ENCODE results near the gene TBCD. TPM values are rescaled to one million over a fixed set of nuclear protein-coding genes. Genes with fewer than 3 reads are reported as not detected.

TBCD gene
- total RNA-seq, 1 experiment from 2014 or later = 13.6 TPM

DNA sequence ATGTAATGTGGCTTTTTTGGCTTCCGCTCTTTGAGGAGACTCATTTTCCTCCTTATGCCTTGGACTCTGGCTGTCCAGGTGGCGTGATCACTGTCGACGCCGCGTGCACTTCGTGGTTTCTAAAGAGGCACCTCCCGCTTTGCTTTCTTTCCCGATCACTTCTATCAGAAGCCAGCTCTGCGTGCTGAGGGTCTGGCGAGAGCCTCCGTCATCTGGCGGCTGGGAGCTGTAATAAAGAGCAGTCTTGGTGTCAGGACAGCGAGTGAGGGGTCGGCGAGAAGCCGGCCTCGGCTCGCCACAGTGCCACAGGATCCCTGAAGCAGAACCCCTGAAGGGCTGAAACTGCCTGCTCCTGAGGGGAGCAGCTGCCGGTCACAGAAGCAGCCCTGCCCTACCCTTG, 80.5 kb downstream of the TBCD start:
- in situ Hi-C loops (cut with HindIII; ENCODE audit: low pct_unique_long_range_greater_than_20kb, low sequenced_read_pairs) = no loop called here
- DNase-seq (ENCODE audit: low read depth, low spot score) = no peak

GRCh38 chr17:82832881-82833475, 81.1 kb downstream of the TBCD start:
- DNase-seq (ENCODE audit: low read depth, low spot score) = no peak
- in situ Hi-C loops (cut with HindIII; ENCODE audit: low pct_unique_long_range_greater_than_20kb, low sequenced_read_pairs) = no loop called here

GRCh38 chr17:82835122-82835521, 83.3 kb downstream of the TBCD start:
- DNase-seq (ENCODE audit: low read depth, low spot score) = no peak
- in situ Hi-C loops (cut with HindIII; ENCODE audit: low pct_unique_long_range_greater_than_20kb, low sequenced_read_pairs) = no loop called here

DNA sequence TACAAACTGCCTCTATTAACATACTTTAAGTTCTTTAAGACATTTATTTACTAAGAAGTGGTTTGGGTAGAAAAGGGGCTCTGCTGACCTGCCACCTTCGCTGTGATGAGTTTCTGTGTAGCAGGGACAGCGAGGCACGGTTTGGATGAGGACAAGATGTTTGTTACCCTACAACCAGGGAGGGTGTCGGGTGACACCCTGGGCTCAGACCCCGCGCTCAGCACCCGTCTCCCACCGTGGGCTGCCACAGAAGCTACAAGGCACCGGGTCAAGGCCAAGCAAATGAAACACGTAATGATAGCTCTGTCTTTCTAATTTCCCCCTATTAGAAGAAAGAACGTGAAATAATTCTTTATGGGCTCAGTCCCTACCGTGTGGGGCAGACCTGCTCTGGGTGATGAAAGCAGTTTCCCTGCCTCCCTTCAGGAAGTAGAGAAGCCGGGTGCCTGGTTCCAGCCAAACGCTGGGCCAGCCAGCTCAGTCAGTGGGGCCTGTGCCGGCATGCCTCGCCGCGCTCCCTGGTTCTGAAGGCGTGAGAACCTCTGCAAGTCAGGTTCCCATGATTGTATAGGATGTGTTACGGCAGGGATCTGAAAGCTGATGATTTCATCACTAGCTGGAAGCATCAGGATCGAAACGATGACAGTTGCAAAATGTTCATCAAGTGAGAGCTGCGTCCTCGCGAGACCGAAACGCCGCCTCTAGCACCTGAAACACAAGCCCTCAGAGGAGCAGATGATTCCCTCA, 84.1 kb downstream of the TBCD start:
- in situ Hi-C loops (cut with HindIII; ENCODE audit: low pct_unique_long_range_greater_than_20kb, low sequenced_read_pairs) = no loop called here
- no peak for DNase-seq (ENCODE audit: low read depth, low spot score)

GRCh38 chr17:82836823-82837357, 85.0 kb downstream of the TBCD start:
- no peak for DNase-seq (ENCODE audit: low read depth, low spot score)
- in situ Hi-C loops (cut with HindIII; ENCODE audit: low pct_unique_long_range_greater_than_20kb, low sequenced_read_pairs) = no loop called here

- no peak for DNase-seq (ENCODE audit: low read depth, low spot score)
- in situ Hi-C loops (cut with HindIII; ENCODE audit: low pct_unique_long_range_greater_than_20kb, low sequenced_read_pairs) = no loop called here
Measured at GRCh38 chr17:82837586-82838320, 85.9 kb downstream of the TBCD start.

DNA sequence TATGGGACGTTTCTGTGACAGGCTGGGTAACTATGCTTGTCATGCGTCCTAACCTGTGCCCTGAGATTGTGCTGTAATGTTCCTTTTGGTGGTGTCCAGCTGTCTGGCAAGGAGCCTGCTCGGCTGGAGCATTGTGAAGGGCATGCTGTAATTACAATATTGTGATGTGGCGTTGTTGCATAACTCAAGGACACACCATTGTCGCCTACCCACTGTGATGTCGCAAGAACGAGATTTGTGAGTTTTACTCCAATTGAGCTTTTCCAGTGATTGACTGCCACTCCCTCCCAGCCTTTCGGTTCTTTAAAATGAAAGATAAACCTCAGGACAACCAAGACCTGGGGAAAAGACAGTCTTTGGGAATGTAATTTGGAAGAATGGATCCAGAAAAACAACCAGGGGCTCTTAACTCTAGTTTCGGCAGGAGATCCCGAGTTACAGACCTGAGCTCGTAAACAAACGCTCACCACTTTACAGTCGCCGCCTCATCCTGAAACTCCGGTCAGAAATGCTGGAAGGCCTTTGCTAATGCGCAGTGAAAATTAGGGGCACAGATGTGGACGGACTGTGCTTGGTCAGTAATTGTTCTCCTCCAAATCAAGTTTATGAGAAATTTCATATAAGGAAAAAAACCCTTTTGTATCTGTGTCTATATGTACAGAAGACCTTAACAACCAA, 86.7 kb downstream of the TBCD start:
- in situ Hi-C loops (cut with HindIII; ENCODE audit: low pct_unique_long_range_greater_than_20kb, low sequenced_read_pairs) = no loop called here

GRCh38 chr17:82839617-82840292, 87.9 kb downstream of the TBCD start, which contains the start of gene ZNF750:
Gene ZNF750 (minus strand): TSS chr17:82840022. CDS start chr17:82832454, 7,568 bp downstream.
- in situ Hi-C loops (cut with HindIII; ENCODE audit: low pct_unique_long_range_greater_than_20kb, low sequenced_read_pairs) = no loop called here
- DNase-seq (ENCODE audit: low read depth, low spot score) = no peak

More for the DNA sequence above, 86.7 kb downstream of the TBCD start:
- no peak for DNase-seq (ENCODE audit: low read depth, low spot score)

- in situ Hi-C loops (cut with HindIII; ENCODE audit: low pct_unique_long_range_greater_than_20kb, low sequenced_read_pairs) = no loop called here
- no peak for DNase-seq (ENCODE audit: low read depth, low spot score)
Measured at GRCh38 chr17:82840431-82840831, 88.6 kb downstream of the TBCD start.

- DNase-seq (ENCODE audit: low read depth, low spot score) = no peak
- in situ Hi-C loops (cut with HindIII; ENCODE audit: low pct_unique_long_range_greater_than_20kb, low sequenced_read_pairs) = no loop called here
Measured at GRCh38 chr17:82841921-82842596, 90.2 kb downstream of the TBCD start.

GRCh38 chr17:82843904-82844680, 92.2 kb downstream of the TBCD start:
- in situ Hi-C loops (cut with HindIII; ENCODE audit: low pct_unique_long_range_greater_than_20kb, low sequenced_read_pairs) = no loop called here
- no peak for DNase-seq (ENCODE audit: low read depth, low spot score)

DNA sequence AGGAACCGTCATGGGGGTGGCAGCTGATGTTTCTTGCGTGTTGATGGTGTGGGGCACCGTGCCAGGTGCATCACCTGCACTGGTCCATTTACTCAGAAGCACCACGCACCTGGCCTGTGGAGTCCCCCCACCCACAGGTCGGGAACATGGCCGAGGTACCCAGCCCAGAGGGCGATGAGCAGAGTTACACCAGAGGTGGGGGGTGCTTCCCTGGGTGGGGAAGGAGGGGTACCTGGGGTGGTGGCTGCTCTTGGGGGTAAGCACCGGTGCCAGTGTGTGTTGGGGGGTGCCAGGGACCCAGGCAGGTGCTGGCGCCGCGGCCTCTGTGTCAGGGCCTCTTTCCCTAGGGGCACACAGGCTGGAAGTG, 92.9 kb downstream of the TBCD start:
- in situ Hi-C loops (cut with HindIII; ENCODE audit: low pct_unique_long_range_greater_than_20kb, low sequenced_read_pairs) = no loop called here
- DNase-seq (ENCODE audit: low read depth, low spot score) = no peak

- in situ Hi-C loops (cut with HindIII; ENCODE audit: low pct_unique_long_range_greater_than_20kb, low sequenced_read_pairs) = no loop called here
Measured at GRCh38 chr17:82845163-82845807, 93.4 kb downstream of the TBCD start.

GRCh38 chr17:82846061-82846691, 94.3 kb downstream of the TBCD start:
- DNase-seq (ENCODE audit: low read depth, low spot score) = no peak
- in situ Hi-C loops (cut with HindIII; ENCODE audit: low pct_unique_long_range_greater_than_20kb, low sequenced_read_pairs) = no loop called here

More at GRCh38 chr17:82845163-82845807, 93.4 kb downstream of the TBCD start:
- no peak for DNase-seq (ENCODE audit: low read depth, low spot score)

- no peak for DNase-seq (ENCODE audit: low read depth, low spot score)
- in situ Hi-C loops (cut with HindIII; ENCODE audit: low pct_unique_long_range_greater_than_20kb, low sequenced_read_pairs) = no loop called here
Measured at GRCh38 chr17:82848022-82848592, 96.2 kb downstream of the TBCD start.
